CD14-positive monocyte (primary cell): Measurements from ENCODE around the gene NDUFAF8. TPM values are rescaled to one million over a fixed set of nuclear protein-coding genes. Genes with fewer than 3 reads are reported as not detected.

ENCODE experiments used
- DNase-seq, 3 donors: peaks; one replicate each; pipeline ENCODE4 v3.0.0-alpha.2; 2011 to 2022
- H2AFZ ChIP-seq: 2 replicates; pipeline ENCODE4 v1.6.0; 2012; ENCODE audit warnings: mild to moderate bottlenecking, low read depth, low read length, inconsistent platforms; ENCODE audit not compliant: insufficient read depth, poor library complexity, severe bottlenecking
- H3K27ac ChIP-seq, 2 donors: 1 replicate in 1 of 2; 2 replicates in 1 of 2; pipeline ENCODE4 v1.5.1; 2012 to 2013; ENCODE audit warnings: low read length in 2 of 2, control low read depth in 1 of 2, inconsistent platforms in 1 of 2, low read depth in 1 of 2, mild to moderate bottlenecking in 1 of 2
- H3K27me3 ChIP-seq, 2 donors: one replicate each; pipeline versions ENCODE4 v1.6.0 to v1.6.1; 2011 to 2013; ENCODE audit warnings: low read length in 2 of 2; ENCODE audit not compliant: control insufficient read depth in 2 of 2, insufficient read depth in 2 of 2
- H3K36me3 ChIP-seq, 2 donors: replicated peaks in 1 of 2; 1 replicate in 1 of 2; 2 replicates in 1 of 2; pipeline versions ENCODE4 v1.5.1 to v1.6.1; 2012 to 2013; ENCODE audit warnings: low read length in 2 of 2, control low read depth in 1 of 2, inconsistent platforms in 1 of 2, mild to moderate bottlenecking in 1 of 2; ENCODE audit not compliant: insufficient read depth in 2 of 2, control insufficient read depth in 1 of 2
- H3K4me1 ChIP-seq, 2 donors: 1 replicate in 1 of 2; 2 replicates in 1 of 2; pipeline versions ENCODE4 v1.5.1 to v1.6.1; 2012 to 2013; ENCODE audit warnings: low read length in 2 of 2, control low read depth in 1 of 2, inconsistent platforms in 1 of 2, mild to moderate bottlenecking in 1 of 2, moderate library complexity in 1 of 2; ENCODE audit not compliant: insufficient read depth in 2 of 2, control insufficient read depth in 1 of 2
- H3K4me2 ChIP-seq: replicated peaks from 2 replicates; pipeline ENCODE3; 2012; ENCODE audit warnings: low read length, moderate library complexity, mild to moderate bottlenecking; ENCODE audit not compliant: poor library complexity, severe bottlenecking; ENCODE audit errors: extremely low read depth
- H3K4me3 ChIP-seq, 3 experiments: fragments of 200-600 bp in 1 of 3; sonication (generic) in 1 of 3; replicated peaks in 1 of 3; 1 replicate in 2 of 3; 2 replicates in 1 of 3; pipeline ENCODE4 v1.5.1; 2011 to 2013; ENCODE audit warnings: low read length in 3 of 3, mild to moderate bottlenecking in 3 of 3, control low read depth in 2 of 3, low read depth in 2 of 3, inconsistent platforms in 1 of 3, moderate library complexity in 1 of 3
- H3K79me2 ChIP-seq: 2 replicates; pipeline ENCODE4 v1.6.0; 2012; ENCODE audit warnings: mild to moderate bottlenecking, control low read depth, inconsistent platforms, low read length, moderate library complexity; ENCODE audit not compliant: insufficient read depth
- H3K9ac ChIP-seq: 2 replicates; pipeline ENCODE4 v1.6.0; 2017; ENCODE audit warnings: low read length, mild to moderate bottlenecking; ENCODE audit not compliant: insufficient read depth, poor library complexity, severe bottlenecking
- H3K9me3 ChIP-seq, 2 donors: replicated peaks in 1 of 2; 1 replicate in 1 of 2; 2 replicates in 1 of 2; pipeline versions ENCODE4 v1.5.1 to v1.6.1; 2012 to 2013; ENCODE audit warnings: low read length in 2 of 2, control low read depth in 1 of 2; ENCODE audit not compliant: control insufficient read depth in 1 of 2, insufficient read depth in 1 of 2
- H4K20me1 ChIP-seq: 2 replicates; pipeline ENCODE4 v1.6.0; 2012; ENCODE audit warnings: mild to moderate bottlenecking, low read length, control low read depth, moderate library complexity; ENCODE audit not compliant: insufficient read depth
- H3K27ac Mint-ChIP-seq, 7 donors: one replicate each; pipeline ENCODE4 v1.8.0; 2020; ENCODE audit warnings: mild to moderate bottlenecking in 7 of 7, mixed read lengths in 7 of 7, moderate library complexity in 6 of 7, inconsistent platforms in 2 of 7
- H3K27me3 Mint-ChIP-seq, 3 donors: one replicate each; pipeline ENCODE4 v1.8.0; 2021 to 2022; ENCODE audit warnings: low read depth in 3 of 3, mild to moderate bottlenecking in 3 of 3, mixed read lengths in 3 of 3, moderate library complexity in 3 of 3, inconsistent platforms in 1 of 3
- H3K36me3 Mint-ChIP-seq, 2 donors: one replicate each; pipeline ENCODE4 v1.8.0; 2020; ENCODE audit warnings: mixed read lengths in 2 of 2, inconsistent platforms in 1 of 2, mild to moderate bottlenecking in 1 of 2
- H3K4me1 Mint-ChIP-seq: one replicate; pipeline ENCODE4 v1.8.0; 2020; ENCODE audit warnings: mild to moderate bottlenecking, mixed read lengths
- H3K4me3 Mint-ChIP-seq, 2 donors: one replicate each; pipeline ENCODE4 v1.8.0; 2020; ENCODE audit warnings: mild to moderate bottlenecking in 2 of 2, mixed read lengths in 2 of 2, moderate library complexity in 1 of 2
- H3K9me3 Mint-ChIP-seq, 7 donors: one replicate each; pipeline ENCODE4 v1.8.0; 2020 to 2022; ENCODE audit warnings: mixed read lengths in 7 of 7, mild to moderate bottlenecking in 6 of 7, moderate library complexity in 6 of 7, inconsistent platforms in 2 of 7
- WGBS: methylation state at CpG from one replicate; pipeline ENCODE4 v1.1.5; 2013; ENCODE audit warnings: missing lambda C conversion rate; ENCODE audit not compliant: insufficient coverage; 5-methylcytosine and 5-hydroxymethylcytosine counted together
- intact Hi-C, 2 donors: fragments of 100-400 bp; cut with micrococcal nuclease; formaldehyde crosslinking; loops; one replicate each; pipeline versions ENCODE4 v1.15.0 to v1.15.1; 2023
- polyA plus RNA-seq, 3 donors: library from polyadenylated mRNA; depleted of rRNA in 1 of 3; unstranded in 2 of 3; stranded (reverse) in 1 of 3; fragments of 300-500 nt in 2 of 3; fragments of >200 nt in 1 of 3; fragmentation: Illumina TruSeq in 2 of 3; gene quantifications; 1 replicate in 2 of 3; 2 replicates in 1 of 3; pipeline ENCODE4 v1.2.3, GENCODE V29; 2012 to 2021
- TF ChIP-seq, protein P1 (sequence below): fragments of 200-600 bp; IDR thresholded peaks from one replicate; pipeline ENCODE4 v1.8.0; 2022; ENCODE audit warnings: antibody characterized with exemption, mild to moderate bottlenecking

NDUFAF8 gene
- polyA plus RNA-seq, 3 donors = 27.0 to 61.3 (median 41.0) TPM

DNA sequence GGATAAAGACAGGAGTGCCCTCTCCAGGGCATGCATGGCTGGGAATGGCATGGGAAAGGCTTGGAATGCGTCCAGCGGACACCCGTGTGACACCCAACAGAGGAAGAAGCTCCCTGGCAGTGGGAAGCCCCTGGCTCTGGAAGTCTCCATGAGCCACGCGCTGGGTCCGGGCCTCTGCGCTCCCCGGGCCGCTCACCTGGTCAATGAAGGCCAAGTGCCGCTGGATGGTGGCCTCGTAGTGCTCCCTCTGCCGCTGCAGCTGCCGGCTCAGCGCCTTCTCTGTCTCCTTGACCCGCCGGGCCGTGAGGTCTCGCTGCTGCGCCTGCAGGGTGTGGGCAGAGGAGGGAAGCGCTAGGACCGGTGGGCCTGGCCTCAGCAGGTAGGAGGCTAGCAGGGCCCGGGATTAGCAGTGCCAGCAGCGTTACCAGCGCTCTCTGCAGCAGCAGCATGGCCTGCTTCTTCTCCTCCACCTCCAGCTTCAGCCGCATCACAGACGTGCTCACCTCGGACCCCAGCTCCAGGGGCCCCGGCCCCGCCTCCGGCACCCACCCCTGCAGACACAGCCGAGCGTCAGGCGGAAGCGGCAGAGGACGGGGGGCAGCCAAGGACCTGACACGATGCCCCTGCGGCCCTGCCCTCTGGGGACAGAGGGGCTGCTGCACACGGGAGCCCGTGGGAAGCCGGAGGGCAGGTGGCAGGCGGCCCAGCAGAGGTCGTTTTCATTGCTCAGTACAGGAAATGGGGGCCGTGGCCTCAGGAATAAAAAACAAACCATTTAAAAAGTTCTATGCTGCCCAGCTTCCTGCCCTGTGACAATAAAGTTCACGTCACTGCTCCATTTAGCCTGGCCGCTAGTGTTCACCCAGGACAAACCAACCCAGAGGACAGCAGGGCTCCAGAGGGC lies 42.4 kb upstream of the NDUFAF8 start:
- H3K27me3 Mint-ChIP-seq = no peaks in the 10 kb centered on the region
- H4K20me1 ChIP-seq = no peaks in the 10 kb centered on the region
- H2AFZ ChIP-seq = no peak overlapping the region
- no peak overlapping the region for H3K27ac Mint-ChIP-seq
- WGBS = 91% methylated on average over 39 of the region's 45 CpGs
- intact Hi-C loops = no loop called here
- no peaks in the 10 kb centered on the region for H3K9me3 ChIP-seq
- H3K27ac ChIP-seq = no peak overlapping the region
- H3K27me3 ChIP-seq = no peaks in the 10 kb centered on the region
- no peaks in the 10 kb centered on the region for H3K9me3 Mint-ChIP-seq
- no peaks in the 10 kb centered on the region for H3K79me2 ChIP-seq
- H3K36me3 ChIP-seq = peaks cover 4 to 18% of the 10 kb centered on the region in 2 donors
- no peak for DNase-seq
- no peak overlapping the region for H3K4me2 ChIP-seq
- H3K36me3 Mint-ChIP-seq = peaks cover 10 to 29% of the 10 kb centered on the region in 2 donors
- no peak overlapping the region for H3K4me3 Mint-ChIP-seq
- peaks cover 2 to 4% of the 10 kb centered on the region in 2 donors for H3K4me1 ChIP-seq
- no peak overlapping the region for H3K9ac ChIP-seq
- peaks cover 2% of the 10 kb centered on the region for H3K4me1 Mint-ChIP-seq
- TF ChIP-seq, protein P1, sequence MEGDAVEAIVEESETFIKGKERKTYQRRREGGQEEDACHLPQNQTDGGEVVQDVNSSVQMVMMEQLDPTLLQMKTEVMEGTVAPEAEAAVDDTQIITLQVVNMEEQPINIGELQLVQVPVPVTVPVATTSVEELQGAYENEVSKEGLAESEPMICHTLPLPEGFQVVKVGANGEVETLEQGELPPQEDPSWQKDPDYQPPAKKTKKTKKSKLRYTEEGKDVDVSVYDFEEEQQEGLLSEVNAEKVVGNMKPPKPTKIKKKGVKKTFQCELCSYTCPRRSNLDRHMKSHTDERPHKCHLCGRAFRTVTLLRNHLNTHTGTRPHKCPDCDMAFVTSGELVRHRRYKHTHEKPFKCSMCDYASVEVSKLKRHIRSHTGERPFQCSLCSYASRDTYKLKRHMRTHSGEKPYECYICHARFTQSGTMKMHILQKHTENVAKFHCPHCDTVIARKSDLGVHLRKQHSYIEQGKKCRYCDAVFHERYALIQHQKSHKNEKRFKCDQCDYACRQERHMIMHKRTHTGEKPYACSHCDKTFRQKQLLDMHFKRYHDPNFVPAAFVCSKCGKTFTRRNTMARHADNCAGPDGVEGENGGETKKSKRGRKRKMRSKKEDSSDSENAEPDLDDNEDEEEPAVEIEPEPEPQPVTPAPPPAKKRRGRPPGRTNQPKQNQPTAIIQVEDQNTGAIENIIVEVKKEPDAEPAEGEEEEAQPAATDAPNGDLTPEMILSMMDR = no peak
- H3K4me3 ChIP-seq = no peak overlapping the region

DNA sequence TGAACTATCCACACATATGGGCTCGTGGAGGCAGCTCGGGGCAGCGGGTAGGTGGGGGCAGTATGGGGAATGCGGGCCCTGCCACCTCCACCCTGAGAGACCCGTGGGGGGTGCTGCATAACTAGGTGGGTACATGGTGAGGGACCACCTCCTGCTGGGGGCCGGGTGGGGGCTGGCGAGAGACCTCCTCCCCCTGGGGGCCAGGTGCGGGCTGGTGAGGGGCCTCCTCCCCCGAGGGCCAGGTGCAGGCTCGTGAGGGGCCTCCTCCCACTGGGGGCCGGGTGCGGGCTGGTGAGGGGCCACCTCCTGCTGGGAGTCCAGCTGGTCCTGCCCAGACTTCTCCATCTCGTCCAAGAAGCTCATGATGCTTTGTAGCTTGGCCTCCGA lies 41.7 kb upstream of the NDUFAF8 start:
- 97% methylated on average over 9 of the region's 14 CpGs for WGBS
- no peaks in the 10 kb centered on the region for H3K27me3 ChIP-seq
- no peaks in the 10 kb centered on the region for H3K79me2 ChIP-seq
- DNase-seq = no peak
- no peak overlapping the region for H3K4me3 Mint-ChIP-seq
- no peak overlapping the region for H3K27ac Mint-ChIP-seq
- no peak overlapping the region for H3K27ac ChIP-seq
- H3K36me3 ChIP-seq = peaks cover 4 to 18% of the 10 kb centered on the region in 2 donors
- H3K4me1 ChIP-seq = peaks cover 2 to 4% of the 10 kb centered on the region in 2 donors
- no peak overlapping the region for H2AFZ ChIP-seq
- no peaks in the 10 kb centered on the region for H3K9me3 ChIP-seq
- no peak overlapping the region for H3K4me2 ChIP-seq
- no peaks in the 10 kb centered on the region for H3K27me3 Mint-ChIP-seq
- TF ChIP-seq, protein P1 = no peak
- H3K9me3 Mint-ChIP-seq = no peaks in the 10 kb centered on the region
- intact Hi-C loops = no loop called here
- no peak overlapping the region for H3K4me3 ChIP-seq
- H3K9ac ChIP-seq = no peak overlapping the region
- no peaks in the 10 kb centered on the region for H4K20me1 ChIP-seq
- H3K4me1 Mint-ChIP-seq = peaks cover 2% of the 10 kb centered on the region
- H3K36me3 Mint-ChIP-seq = peaks cover 10 to 29% of the 10 kb centered on the region in 2 donors
